ENCODE results near the gene JAK1. TPM values are rescaled to one million over a fixed set of nuclear protein-coding genes. Genes with fewer than 3 reads are reported as not detected.

The JAK1 gene
- total RNA-seq, 1 experiment from 2014 or later, result 138 TPM

DNA sequence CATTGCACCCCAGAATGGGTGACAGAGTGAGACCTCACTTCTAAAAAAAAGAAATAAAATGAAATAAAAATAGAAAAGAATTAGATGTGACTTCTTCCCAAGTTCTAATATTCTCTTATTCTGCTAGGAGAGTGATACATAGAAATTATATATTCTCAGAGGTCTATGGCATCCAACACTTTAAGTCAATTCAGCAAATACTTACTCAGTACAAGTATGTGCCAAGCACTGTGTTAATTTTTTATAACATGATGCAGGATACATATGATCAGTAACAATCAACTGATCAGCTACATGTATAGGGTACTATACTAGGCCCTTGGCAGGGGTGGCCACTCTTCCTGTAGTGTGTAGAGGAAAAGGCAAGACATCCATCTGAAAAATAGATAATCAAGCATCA is 13.0 kb upstream of the JAK1 start:
- peaks cover 13% of the 10 kb centered on the region for H3K4me1 ChIP-seq (ENCODE audit: control insufficient read depth, insufficient read depth, low read length)
- ChIA-PET CTCF (no interaction called here), POLR2A (interaction anchor here (0.7 kb wide), 1 partner anchor 23 kb away, joined by 4 read pairs; no protein-coding TSS in a partner anchor)
- in situ Hi-C loops (cut with HindIII; ENCODE audit: low pct_unique_long_range_greater_than_20kb, low sequenced_read_pairs), result no loop called here
- H3K9me3 ChIP-seq (ENCODE audit: control insufficient read depth, insufficient read depth, low read depth, low read length), result no peaks in the 10 kb centered on the region
- no peak for TF ChIP-seq TCF7L2 (IDR thresholded peaks at IDR 0.05; ENCODE audit: low read depth, low read length)
- no peak for TF ChIP-seq POLR2AphosphoS5 (IDR thresholded peaks at IDR 0.05; ENCODE audit: low read depth, low read length)
- TF ChIP-seq, protein P1, sequence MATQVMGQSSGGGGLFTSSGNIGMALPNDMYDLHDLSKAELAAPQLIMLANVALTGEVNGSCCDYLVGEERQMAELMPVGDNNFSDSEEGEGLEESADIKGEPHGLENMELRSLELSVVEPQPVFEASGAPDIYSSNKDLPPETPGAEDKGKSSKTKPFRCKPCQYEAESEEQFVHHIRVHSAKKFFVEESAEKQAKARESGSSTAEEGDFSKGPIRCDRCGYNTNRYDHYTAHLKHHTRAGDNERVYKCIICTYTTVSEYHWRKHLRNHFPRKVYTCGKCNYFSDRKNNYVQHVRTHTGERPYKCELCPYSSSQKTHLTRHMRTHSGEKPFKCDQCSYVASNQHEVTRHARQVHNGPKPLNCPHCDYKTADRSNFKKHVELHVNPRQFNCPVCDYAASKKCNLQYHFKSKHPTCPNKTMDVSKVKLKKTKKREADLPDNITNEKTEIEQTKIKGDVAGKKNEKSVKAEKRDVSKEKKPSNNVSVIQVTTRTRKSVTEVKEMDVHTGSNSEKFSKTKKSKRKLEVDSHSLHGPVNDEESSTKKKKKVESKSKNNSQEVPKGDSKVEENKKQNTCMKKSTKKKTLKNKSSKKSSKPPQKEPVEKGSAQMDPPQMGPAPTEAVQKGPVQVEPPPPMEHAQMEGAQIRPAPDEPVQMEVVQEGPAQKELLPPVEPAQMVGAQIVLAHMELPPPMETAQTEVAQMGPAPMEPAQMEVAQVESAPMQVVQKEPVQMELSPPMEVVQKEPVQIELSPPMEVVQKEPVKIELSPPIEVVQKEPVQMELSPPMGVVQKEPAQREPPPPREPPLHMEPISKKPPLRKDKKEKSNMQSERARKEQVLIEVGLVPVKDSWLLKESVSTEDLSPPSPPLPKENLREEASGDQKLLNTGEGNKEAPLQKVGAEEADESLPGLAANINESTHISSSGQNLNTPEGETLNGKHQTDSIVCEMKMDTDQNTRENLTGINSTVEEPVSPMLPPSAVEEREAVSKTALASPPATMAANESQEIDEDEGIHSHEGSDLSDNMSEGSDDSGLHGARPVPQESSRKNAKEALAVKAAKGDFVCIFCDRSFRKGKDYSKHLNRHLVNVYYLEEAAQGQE (IDR thresholded peaks at IDR 0.05; ENCODE audit: insufficient read depth in 1 of 2, low read depth in 2 of 2, low read length in 1 of 2), result no peak
- no peak for TF ChIP-seq CTCF (IDR thresholded peaks at IDR 0.05)
- no peak for TF ChIP-seq SIN3A (IDR thresholded peaks at IDR 0.05; ENCODE audit: borderline replicate concordance, insufficient read depth, low read depth, low read length)
- no peaks in the 10 kb centered on the region for H3K27me3 ChIP-seq (ENCODE audit: control insufficient read depth, insufficient read depth, low read length)
- no peaks in the 10 kb centered on the region for H3K36me3 ChIP-seq (ENCODE audit: control insufficient read depth, insufficient read depth, low read length)
- intact Hi-C loops (cut with micrococcal nuclease; ENCODE audit: unreplicated experiment), result no loop called here
- H3K4me3 ChIP-seq (ENCODE audit: low read depth in 2 of 2, low read length in 2 of 2), result no peak overlapping the region
- ATAC-seq (no peak), DNase-seq (ENCODE audit: low read depth, low spot score) (no peak)
- no peak overlapping the region for H3K27ac ChIP-seq (ENCODE audit: low read length)
- BruUV-seq (replicated peaks), result no TSS peak

GRCh38 chr1:64976361-64976760 is 10.0 kb upstream of the JAK1 start:
- ATAC-seq, result peak; percentile 32; the same call in 1 of the 2 replicates
- no TSS peak for BruUV-seq (replicated peaks)
- no peak overlapping the region for H3K27ac ChIP-seq (ENCODE audit: low read length)
- DNase-seq (ENCODE audit: low read depth, low spot score), result no peak
- H3K4me3 ChIP-seq (ENCODE audit: low read depth in 2 of 2, low read length in 2 of 2), result no peak overlapping the region
- H3K36me3 ChIP-seq (ENCODE audit: control insufficient read depth, insufficient read depth, low read length), result no peaks in the 10 kb centered on the region
- H3K9me3 ChIP-seq (ENCODE audit: control insufficient read depth, insufficient read depth, low read depth, low read length), result no peaks in the 10 kb centered on the region
- in situ Hi-C loops (cut with HindIII; ENCODE audit: low pct_unique_long_range_greater_than_20kb, low sequenced_read_pairs), result no loop called here
- intact Hi-C loops (cut with micrococcal nuclease; ENCODE audit: unreplicated experiment), result no loop called here
- H3K4me1 ChIP-seq (ENCODE audit: control insufficient read depth, insufficient read depth, low read length), result no peaks in the 10 kb centered on the region
- ChIA-PET POLR2A (no interaction called here), CTCF (no interaction called here)
- H3K27me3 ChIP-seq (ENCODE audit: control insufficient read depth, insufficient read depth, low read length), result no peaks in the 10 kb centered on the region
- no peak for TF ChIP-seq CTCF (IDR thresholded peaks at IDR 0.05)
- no peak for TF ChIP-seq POLR2AphosphoS5 (IDR thresholded peaks at IDR 0.05; ENCODE audit: low read depth, low read length)
- TF ChIP-seq, protein P1 (IDR thresholded peaks at IDR 0.05; ENCODE audit: insufficient read depth in 1 of 2, low read depth in 2 of 2, low read length in 1 of 2), result no peak
- TF ChIP-seq SIN3A (IDR thresholded peaks at IDR 0.05; ENCODE audit: borderline replicate concordance, insufficient read depth, low read depth, low read length), result no peak
- TF ChIP-seq TCF7L2 (IDR thresholded peaks at IDR 0.05; ENCODE audit: low read depth, low read length), result no peak

Data from Panc1 (cell line).